ENCODE measurements around the gene BPIFB4.
"Not testable (repeated sequence)": the region's sequence is repeated elsewhere in the genome, so short reads cannot be mapped to it uniquely, and the experiment has no call there.

BPIFB4 gene

GRCh38 chr20:33091147-33091546 is 11.7 kb downstream of the BPIFB4 start:
- no peak for DNase-seq (ENCODE audit: low spot score)

GRCh38 chr20:33091693-33092092 is 12.2 kb downstream of the BPIFB4 start:
- DNase-seq (ENCODE audit: low spot score), result no peak

- DNase-seq (ENCODE audit: low spot score), result no peak
These were observed 12.9 kb downstream of the BPIFB4 start for GRCh38 chr20:33092361-33092760.

GRCh38 chr20:33093074-33093473 is 13.6 kb downstream of the BPIFB4 start:
- DNase-seq (ENCODE audit: low spot score), result no peak

GRCh38 chr20:33093582-33093981 is 14.1 kb downstream of the BPIFB4 start:
- DNase-seq (ENCODE audit: low spot score), result no peak

- DNase-seq (ENCODE audit: low spot score), result no peak
These were observed 15.8 kb downstream of the BPIFB4 start for GRCh38 chr20:33095249-33095648.

- DNase-seq (ENCODE audit: low spot score), result peak; percentile 63
These were observed 16.6 kb downstream of the BPIFB4 start for GRCh38 chr20:33095902-33096584.

- DNase-seq (ENCODE audit: low spot score), result no peak
These were observed 17.6 kb downstream of the BPIFB4 start for GRCh38 chr20:33097001-33097400.

- no peak for DNase-seq (ENCODE audit: low spot score)
These were observed 20.5 kb downstream of the BPIFB4 start for GRCh38 chr20:33099843-33100538.

GRCh38 chr20:33103556-33103955 is 24.1 kb downstream of the BPIFB4 start:
- no peak for DNase-seq (ENCODE audit: low spot score)

GRCh38 chr20:33104336-33104735 is 24.9 kb downstream of the BPIFB4 start:
- DNase-seq (ENCODE audit: low spot score), result no peak

GRCh38 chr20:33105316-33105924 is 26.0 kb downstream of the BPIFB4 start:
- DNase-seq (ENCODE audit: low spot score), result no peak

GRCh38 chr20:33106058-33106620 is 26.7 kb downstream of the BPIFB4 start:
- DNase-seq (ENCODE audit: low spot score), result not testable (repeated sequence)

- DNase-seq (ENCODE audit: low spot score), result no peak
These were observed 29.2 kb downstream of the BPIFB4 start for GRCh38 chr20:33108661-33109060.

GRCh38 chr20:33110147-33110825 is 30.8 kb downstream of the BPIFB4 start:
- no peak for DNase-seq (ENCODE audit: low spot score)

GRCh38 chr20:33111306-33111705 is 31.9 kb downstream of the BPIFB4 start:
- DNase-seq (ENCODE audit: low spot score), result no peak

GRCh38 chr20:33112547-33113386 is 33.3 kb downstream of the BPIFB4 start:
- no peak for DNase-seq (ENCODE audit: low spot score)

GRCh38 chr20:33113387-33113908 is 34.0 kb downstream of the BPIFB4 start:
- DNase-seq (ENCODE audit: low spot score), result no peak

- not testable (repeated sequence) for DNase-seq (ENCODE audit: low spot score)
These were observed 36.1 kb downstream of the BPIFB4 start for GRCh38 chr20:33115501-33115900.

GRCh38 chr20:33119725-33120720 is 40.6 kb downstream of the BPIFB4 start:
- no peak for DNase-seq (ENCODE audit: low spot score)

Measured in AG08396 (cell line).